Glomerular endothelial cell (primary cell): ENCODE measurements around the gene THSD7A. TPM values are rescaled to one million over a fixed set of nuclear protein-coding genes. Genes with fewer than 3 reads are reported as not detected.
"Not testable (repeated sequence)": the region's sequence is repeated elsewhere in the genome, so short reads cannot be mapped to it uniquely, and the experiment has no call there.

Source experiments
- DNase-seq: peaks from one replicate; pipeline ENCODE4 v3.0.0-alpha.2; 2011; ENCODE audit warnings: low read depth, low spot score; ENCODE audit errors: extremely low read depth
- total RNA-seq: library from RNA; depleted of rRNA; stranded (reverse); fragments of >200 nt; gene quantifications from 2 replicates; pipeline ENCODE4 v1.2.3, GENCODE V29; 2015

THSD7A gene
- total RNA-seq, 1 donor from 2014 or later: 31.6 TPM

- no peak for DNase-seq
Observed at GRCh38 chr7:11471255-11471654, 360.7 kb downstream of the THSD7A start.

GRCh38 chr7:11469028-11469745 lies 362.8 kb downstream of the THSD7A start:
- no peak for DNase-seq

GRCh38 chr7:11466517-11467105 lies 365.4 kb downstream of the THSD7A start:
- DNase-seq: no peak

GRCh38 chr7:11464624-11465023 lies 367.4 kb downstream of the THSD7A start:
- no peak for DNase-seq

GRCh38 chr7:11461946-11462345 lies 370.1 kb downstream of the THSD7A start:
- DNase-seq: no peak

- DNase-seq: peak; percentile 95
Observed at GRCh38 chr7:11458736-11459483, 373.1 kb downstream of the THSD7A start.

GRCh38 chr7:11457419-11457818 lies 374.6 kb downstream of the THSD7A start:
- no peak for DNase-seq

GRCh38 chr7:11456574-11456973 lies 375.4 kb downstream of the THSD7A start:
- no peak for DNase-seq

GRCh38 chr7:11452476-11452875 lies 379.5 kb downstream of the THSD7A start:
- no peak for DNase-seq

- DNase-seq: peak; percentile 48
Observed at GRCh38 chr7:11450281-11450680, 381.7 kb downstream of the THSD7A start.

- DNase-seq: no peak
Observed at GRCh38 chr7:11449316-11449715, 382.7 kb downstream of the THSD7A start.

GRCh38 chr7:11448323-11448722 lies 383.7 kb downstream of the THSD7A start:
- no peak for DNase-seq

GRCh38 chr7:11447106-11447505 lies 384.9 kb downstream of the THSD7A start:
- DNase-seq: no peak

- not testable (repeated sequence) for DNase-seq
Observed at GRCh38 chr7:11443934-11444333, 388.1 kb downstream of the THSD7A start.

GRCh38 chr7:11437994-11438393 lies 394.0 kb downstream of the THSD7A start:
- no peak for DNase-seq

GRCh38 chr7:11436773-11437524 lies 395.0 kb downstream of the THSD7A start:
- DNase-seq: no peak

GRCh38 chr7:11436316-11436715 lies 395.7 kb downstream of the THSD7A start:
- DNase-seq: no peak

- no peak for DNase-seq
Observed at GRCh38 chr7:11434366-11434765, 397.6 kb downstream of the THSD7A start.

GRCh38 chr7:11430841-11431240 lies 401.2 kb downstream of the THSD7A start:
- DNase-seq: no peak

- DNase-seq: no peak
Observed at GRCh38 chr7:11430112-11430511, 401.9 kb downstream of the THSD7A start.
